Vagina (tissue), 2 donors: ENCODE data around the gene BRMS1L.

Experiments used
- POLR2A ChIP-seq, 2 donors: fragments of 450-650 bp; IDR thresholded peaks; one replicate each; pipeline ENCODE4 v1.6.1; 2017; ENCODE audit warnings: antibody characterized with exemption in 2 of 2, mild to moderate bottlenecking in 2 of 2, moderate library complexity in 2 of 2
- TF ChIP-seq, protein P1 (sequence below), 3 experiments: fragments of 450-650 bp in 2 of 3; fragments of 200-600 bp in 1 of 3; sonication (generic) in 1 of 3; IDR thresholded peaks; one replicate each; pipeline ENCODE4 v1.5.1; 2017 to 2019; ENCODE audit warnings: antibody characterized with exemption in 3 of 3, mild to moderate bottlenecking in 2 of 3, moderate library complexity in 2 of 3

DNA sequence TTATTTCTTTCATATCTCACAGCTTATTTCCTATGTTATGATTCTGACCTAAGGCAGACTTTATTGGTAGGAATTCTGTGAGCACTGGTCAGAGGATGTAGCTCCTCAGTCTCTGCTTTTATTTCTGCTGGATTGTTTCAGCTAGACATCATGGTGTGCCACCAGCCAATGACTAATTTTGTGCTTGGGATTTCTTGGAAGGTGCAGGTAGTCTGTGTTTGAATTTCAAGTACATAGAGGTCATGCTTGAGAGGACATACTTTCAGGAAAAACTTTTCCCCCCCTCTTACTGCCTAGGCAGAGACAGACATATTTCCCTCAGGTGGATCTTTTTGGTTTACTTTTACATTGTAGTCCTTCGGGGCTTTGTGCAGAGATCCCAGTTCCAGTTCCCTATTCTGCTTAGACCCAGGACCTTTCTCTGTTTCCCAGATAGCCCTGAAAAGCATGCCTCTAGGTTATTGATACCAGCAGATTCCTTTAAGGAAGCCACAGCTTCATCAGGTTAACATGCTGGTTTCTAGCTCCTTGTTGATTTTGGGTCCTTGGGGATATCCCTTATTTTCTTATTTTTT, 28.6 kb downstream of the BRMS1L start:
- TF ChIP-seq, protein P1, sequence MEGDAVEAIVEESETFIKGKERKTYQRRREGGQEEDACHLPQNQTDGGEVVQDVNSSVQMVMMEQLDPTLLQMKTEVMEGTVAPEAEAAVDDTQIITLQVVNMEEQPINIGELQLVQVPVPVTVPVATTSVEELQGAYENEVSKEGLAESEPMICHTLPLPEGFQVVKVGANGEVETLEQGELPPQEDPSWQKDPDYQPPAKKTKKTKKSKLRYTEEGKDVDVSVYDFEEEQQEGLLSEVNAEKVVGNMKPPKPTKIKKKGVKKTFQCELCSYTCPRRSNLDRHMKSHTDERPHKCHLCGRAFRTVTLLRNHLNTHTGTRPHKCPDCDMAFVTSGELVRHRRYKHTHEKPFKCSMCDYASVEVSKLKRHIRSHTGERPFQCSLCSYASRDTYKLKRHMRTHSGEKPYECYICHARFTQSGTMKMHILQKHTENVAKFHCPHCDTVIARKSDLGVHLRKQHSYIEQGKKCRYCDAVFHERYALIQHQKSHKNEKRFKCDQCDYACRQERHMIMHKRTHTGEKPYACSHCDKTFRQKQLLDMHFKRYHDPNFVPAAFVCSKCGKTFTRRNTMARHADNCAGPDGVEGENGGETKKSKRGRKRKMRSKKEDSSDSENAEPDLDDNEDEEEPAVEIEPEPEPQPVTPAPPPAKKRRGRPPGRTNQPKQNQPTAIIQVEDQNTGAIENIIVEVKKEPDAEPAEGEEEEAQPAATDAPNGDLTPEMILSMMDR (IDR thresholded peaks at IDR 0.05), result no peak
- no peak for TF ChIP-seq POLR2A (IDR thresholded peaks at IDR 0.05)
